Heart left ventricle (tissue), 16 donors: ENCODE results near the gene IFI27L1. TPM values are rescaled to one million over a fixed set of nuclear protein-coding genes. Genes with fewer than 3 reads are reported as not detected.

Experiments
- ATAC-seq, 4 donors: fragments of 200-7000 bp; cut with Tn5 transposase; one replicate each; pipeline ENCODE4 v1.9.1; 2020 to 2022; ENCODE audit warnings: moderate library complexity in 4 of 4, mild to moderate bottlenecking in 3 of 4, moderate number of reproducible peaks in 1 of 4
- DNase-seq, 5 donors: peaks; one replicate each; pipeline ENCODE4 v3.0.0-alpha.2; 2020
- H3K27ac ChIP-seq, 12 donors: fragments of 200-600 bp; sonication (generic) in 4 of 12; one replicate each; pipeline versions ENCODE4 v1.5.0 to v1.8.0; 2016 to 2022; ENCODE audit warnings: mild to moderate bottlenecking in 2 of 12
- H3K27me3 ChIP-seq, 9 donors: fragments of 200-600 bp; sonication (generic) in 2 of 9; one replicate each; pipeline versions ENCODE4 v1.5.1 to v1.8.0; 2016 to 2022; ENCODE audit warnings: mild to moderate bottlenecking in 3 of 9
- H3K36me3 ChIP-seq, 9 donors: fragments of 200-600 bp; sonication (generic) in 2 of 9; one replicate each; pipeline versions ENCODE4 v1.5.0 to v1.8.0; 2018 to 2022; ENCODE audit warnings: mild to moderate bottlenecking in 2 of 9
- H3K4me1 ChIP-seq, 12 donors: fragments of 200-600 bp; sonication (generic) in 4 of 12; one replicate each; pipeline versions ENCODE4 v1.5.0 to v1.8.0; 2016 to 2022; ENCODE audit warnings: mild to moderate bottlenecking in 3 of 12
- H3K4me3 ChIP-seq, 12 donors: fragments of 200-600 bp; sonication (generic) in 4 of 12; one replicate each; pipeline versions ENCODE4 v1.5.0 to v1.8.0; 2017 to 2022; ENCODE audit warnings: mild to moderate bottlenecking in 9 of 12, moderate library complexity in 4 of 12
- H3K9me3 ChIP-seq, 12 donors: fragments of 200-600 bp; sonication (generic) in 4 of 12; one replicate each; pipeline versions ENCODE4 v1.5.0 to v1.8.0; 2016 to 2022; ENCODE audit warnings: mild to moderate bottlenecking in 1 of 12
- POLR2A ChIP-seq, 2 donors: fragments of 450-650 bp; IDR thresholded peaks; one replicate each; pipeline ENCODE4 v1.6.1; 2017; ENCODE audit warnings: antibody characterized with exemption in 2 of 2, mild to moderate bottlenecking in 2 of 2, moderate library complexity in 2 of 2
- WGBS, 4 donors: extraction: QIAGEN DNeasy Blood & Tissue Kit in 2 of 4; methylation state at CpG; one replicate each; pipeline versions ENCODE4 v1.1.5 to v1.1.7; 2013 to 2018; 5-methylcytosine and 5-hydroxymethylcytosine counted together
- intact Hi-C, 10 donors: fragments of 100-400 bp; cut with DNase I; formaldehyde crosslinking; loops; one replicate each; pipeline versions ENCODE4 v1.11.1 to v1.14.2; 2022
- polyA plus RNA-seq, 2 donors: library from polyadenylated mRNA; stranded (reverse); fragments of 200-250 nt; gene quantifications; one replicate each; pipeline ENCODE4 v1.2.3, GENCODE V29; 2013
- total RNA-seq, 9 donors: library from RNA; depleted of rRNA in 2 of 9; stranded (reverse); fragments of >200 nt in 2 of 9; fragmentation: NEBNext Ultra II Directional in 3 of 9; extraction: Animal tissue kit (Norgen Biotek cat#: 25700) in 3 of 9; gene quantifications; one replicate each; pipeline versions ENCODE4 v1.1.0 to v1.2.4, GENCODE V29; 2016 to 2023
- TF ChIP-seq, protein P1 (sequence below), 12 donors: fragments of 200-600 bp; sonication (generic) in 4 of 12; IDR thresholded peaks; one replicate each; pipeline versions ENCODE4 v1.5.0 to v1.8.0; 2018 to 2022; ENCODE audit warnings: antibody characterized with exemption in 12 of 12, mild to moderate bottlenecking in 5 of 12
- donor health status: ischemic (EF 13 %, LVEDD 7.1; RV severe dilation, severe dysfunction).
- donor health status: healthy with polysubstance abuse.
- donor health status: DM: no; HTN: yes; CAD: no.
- donor health status: DM: no; HTN: no; CAD: no.
- donor health status: ischemic (EF 25% LVEDD 6.9; RV normal size, moderate dysfunction).
- donor health status: ischemic (EF 25% LVEDD 5.7; RV mildly dilated, moderate dysfunction).
- donor health status: healthy.
- donor health status: DM: yes; HTN: yes; CAD: no.
- donor health status: ischemic (EF 35%, LVEDD 5.7; RV mildly dilated, moderate dysfunction).
- donor health status: nonischemic (EF 11% LVEDD 7.7; RV severe dilation, severe dysfunction).
- donor health status: DM: yes; HTN: yes; CAD: no.
- donor health status: PGD.
- donor health status: ischemic (EF 29% LVEDD 5.4; RV normal size, mild dysfunction).
- donor health status: nonischemic (EF 23%, LVEDD 6.1; RV moderate dilation, normal function).

The IFI27L1 gene
- total and polyA plus RNA-seq, 11 donors = 8.9 to 45.0 (median 16.8) TPM

DNA sequence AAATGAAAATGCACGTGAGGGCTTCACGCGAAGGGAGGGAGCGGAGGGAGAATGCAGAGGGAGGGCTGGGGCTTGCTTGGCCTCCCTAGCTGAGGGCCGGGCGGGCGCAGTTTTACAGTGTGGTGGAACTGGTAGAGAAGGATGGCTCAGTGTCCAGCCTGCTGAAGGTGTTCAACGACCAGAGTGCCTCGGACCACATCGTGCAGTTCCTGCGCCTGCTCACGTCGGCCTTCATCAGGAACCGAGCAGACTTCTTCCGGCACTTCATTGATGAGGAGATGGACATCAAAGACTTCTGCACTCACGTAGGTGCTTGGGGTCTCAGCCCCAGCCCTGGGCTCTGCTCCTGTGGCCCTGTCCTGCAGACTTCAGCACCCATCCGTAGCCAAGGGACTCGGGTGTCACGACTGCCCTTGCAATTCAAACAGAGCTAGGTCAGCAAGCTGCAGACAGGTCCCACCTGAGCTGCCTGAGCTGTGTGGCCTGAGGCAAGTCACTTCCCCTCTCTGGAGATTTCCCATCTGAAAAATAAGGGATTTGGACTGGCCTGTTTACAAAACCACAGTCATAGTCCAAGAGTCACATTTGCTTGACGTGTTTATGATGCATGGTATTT is 36.5 kb upstream of the IFI27L1 start:
- H3K4me3 ChIP-seq = no peak overlapping the region
- TF ChIP-seq POLR2A (IDR thresholded peaks at IDR 0.05) = no peak
- TF ChIP-seq, protein P1, sequence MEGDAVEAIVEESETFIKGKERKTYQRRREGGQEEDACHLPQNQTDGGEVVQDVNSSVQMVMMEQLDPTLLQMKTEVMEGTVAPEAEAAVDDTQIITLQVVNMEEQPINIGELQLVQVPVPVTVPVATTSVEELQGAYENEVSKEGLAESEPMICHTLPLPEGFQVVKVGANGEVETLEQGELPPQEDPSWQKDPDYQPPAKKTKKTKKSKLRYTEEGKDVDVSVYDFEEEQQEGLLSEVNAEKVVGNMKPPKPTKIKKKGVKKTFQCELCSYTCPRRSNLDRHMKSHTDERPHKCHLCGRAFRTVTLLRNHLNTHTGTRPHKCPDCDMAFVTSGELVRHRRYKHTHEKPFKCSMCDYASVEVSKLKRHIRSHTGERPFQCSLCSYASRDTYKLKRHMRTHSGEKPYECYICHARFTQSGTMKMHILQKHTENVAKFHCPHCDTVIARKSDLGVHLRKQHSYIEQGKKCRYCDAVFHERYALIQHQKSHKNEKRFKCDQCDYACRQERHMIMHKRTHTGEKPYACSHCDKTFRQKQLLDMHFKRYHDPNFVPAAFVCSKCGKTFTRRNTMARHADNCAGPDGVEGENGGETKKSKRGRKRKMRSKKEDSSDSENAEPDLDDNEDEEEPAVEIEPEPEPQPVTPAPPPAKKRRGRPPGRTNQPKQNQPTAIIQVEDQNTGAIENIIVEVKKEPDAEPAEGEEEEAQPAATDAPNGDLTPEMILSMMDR (IDR thresholded peaks at IDR 0.05) = no peak
- no peak for ATAC-seq
- peaks cover 0 to 56% (median 50%) of the 10 kb centered on the region in 9 donors for H3K36me3 ChIP-seq
- WGBS, 4 donors = 91 to 94% (median 93%) methylated on average over 20 of the region's 20 CpGs
- DNase-seq = no peak
- peaks cover 0 to 29% (median 16%) of the 10 kb centered on the region in 12 donors for H3K4me1 ChIP-seq
- no peaks in the 10 kb centered on the region for H3K27me3 ChIP-seq
- no peaks in the 10 kb centered on the region for H3K9me3 ChIP-seq
- intact Hi-C loops = no loop called here
- no peak overlapping the region for H3K27ac ChIP-seq

DNA sequence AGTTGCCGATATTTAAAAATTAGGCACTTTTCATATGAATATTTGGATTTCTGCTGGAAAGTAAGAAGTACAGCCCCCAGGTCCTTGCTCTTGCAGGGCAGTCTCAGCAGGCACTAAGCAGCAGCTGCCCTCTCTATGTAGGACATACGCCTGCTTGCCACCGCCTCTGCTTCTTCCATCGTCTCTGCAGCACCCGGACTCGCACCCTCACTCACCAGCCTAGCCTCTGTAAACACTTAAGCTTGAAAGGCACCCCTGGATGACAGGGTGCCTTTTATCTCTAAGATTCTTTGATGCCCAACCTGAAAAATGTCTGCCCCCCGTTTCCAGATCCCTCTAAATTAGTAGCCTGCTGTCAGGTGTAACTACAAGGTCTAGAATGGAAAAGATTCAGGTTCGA is 36.0 kb upstream of the IFI27L1 start:
- TF ChIP-seq POLR2A (IDR thresholded peaks at IDR 0.05) = no peak
- TF ChIP-seq, protein P1 (IDR thresholded peaks at IDR 0.05) = no peak
- 94 to 97% (median 95%) methylated on average over 8 of the region's 8 CpGs for WGBS, 4 donors
- peaks cover 0 to 29% (median 16%) of the 10 kb centered on the region in 12 donors for H3K4me1 ChIP-seq
- peaks cover 0 to 62% (median 55%) of the 10 kb centered on the region in 9 donors for H3K36me3 ChIP-seq
- H3K27ac ChIP-seq = no peak overlapping the region
- H3K27me3 ChIP-seq = no peaks in the 10 kb centered on the region
- ATAC-seq = no peak
- no peak for DNase-seq
- no peaks in the 10 kb centered on the region for H3K9me3 ChIP-seq
- intact Hi-C loops = no loop called here
- H3K4me3 ChIP-seq = no peak overlapping the region

DNA sequence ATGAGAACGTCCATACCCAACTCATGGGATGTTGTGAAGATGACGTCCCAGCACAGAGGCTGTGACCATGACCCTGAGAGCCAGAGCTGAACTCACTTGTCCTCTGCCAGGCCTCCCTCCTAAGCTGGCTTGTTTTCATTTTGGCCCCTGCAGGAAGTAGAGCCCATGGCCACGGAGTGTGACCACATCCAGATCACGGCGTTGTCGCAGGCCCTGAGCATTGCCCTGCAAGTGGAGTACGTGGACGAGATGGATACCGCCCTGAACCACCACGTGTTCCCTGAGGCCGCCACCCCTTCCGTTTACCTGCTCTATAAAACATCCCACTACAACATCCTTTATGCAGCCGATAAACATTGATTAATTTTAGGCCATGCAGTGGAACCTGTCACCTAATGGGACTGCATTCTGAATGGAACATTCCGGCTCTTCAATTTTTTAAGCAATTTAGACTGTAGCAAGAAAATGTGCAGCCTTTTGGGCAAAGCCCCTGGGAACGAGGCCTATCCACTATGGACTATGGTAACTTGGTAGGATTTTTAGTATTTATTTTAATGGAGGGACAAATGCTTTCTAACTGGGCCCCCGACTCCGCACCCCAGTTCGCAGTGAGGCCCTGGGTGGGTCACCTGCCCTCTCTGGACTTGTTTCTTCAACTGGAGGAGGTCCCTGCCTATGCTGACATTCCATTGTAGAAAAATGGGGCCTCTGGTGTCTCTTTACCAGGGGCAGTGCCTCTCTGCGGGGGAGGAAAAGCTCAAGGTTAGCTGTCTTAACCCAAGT is 35.4 kb upstream of the IFI27L1 start:
- DNase-seq (peak in 2 of 5 donors; percentile 4 to 37), ATAC-seq (no peak)
- no peaks in the 10 kb centered on the region for H3K9me3 ChIP-seq
- H3K27ac ChIP-seq = no peak overlapping the region
- intact Hi-C loops = no loop called here
- WGBS, 4 donors = 92 to 94% (median 93%) methylated on average over 19 of the region's 19 CpGs
- no peak overlapping the region for H3K4me3 ChIP-seq
- H3K27me3 ChIP-seq = no peaks in the 10 kb centered on the region
- peaks cover 0 to 36% (median 21%) of the 10 kb centered on the region in 12 donors for H3K4me1 ChIP-seq
- TF ChIP-seq POLR2A (IDR thresholded peaks at IDR 0.05) = no peak
- H3K36me3 ChIP-seq = peaks cover 0 to 68% (median 61%) of the 10 kb centered on the region in 9 donors

DNA sequence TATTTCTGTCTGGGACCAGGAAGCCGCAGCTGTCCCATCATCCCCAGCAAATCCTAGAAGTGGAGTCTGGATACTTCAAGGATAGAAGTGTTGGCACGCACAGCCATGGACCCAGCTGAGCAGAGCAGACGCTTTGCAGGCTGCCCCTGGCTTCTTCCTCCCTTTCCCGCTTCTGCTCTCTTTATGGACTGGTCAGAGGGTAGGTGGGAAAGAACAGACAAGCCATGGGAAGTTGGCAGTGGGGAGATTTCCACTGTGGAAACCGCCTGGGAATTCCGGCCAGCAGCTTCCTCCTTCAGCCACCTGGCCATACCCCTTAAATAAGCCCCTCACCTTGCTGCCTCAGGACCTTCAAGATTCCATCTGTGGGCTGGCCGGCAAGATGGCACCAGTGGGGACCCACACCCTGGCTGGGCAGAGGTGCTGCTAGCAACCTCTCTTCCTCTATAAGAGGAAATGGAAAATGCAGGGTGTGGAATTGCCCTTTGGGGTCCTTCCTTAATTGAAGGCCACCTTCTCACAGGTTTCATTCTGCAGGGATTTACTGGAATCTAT is 34.3 kb upstream of the IFI27L1 start:
- H3K27me3 ChIP-seq = no peaks in the 10 kb centered on the region
- TF ChIP-seq, protein P1 (IDR thresholded peaks at IDR 0.05) = no peak
- no peak for TF ChIP-seq POLR2A (IDR thresholded peaks at IDR 0.05)
- peak in 1 of 5 donors; percentile 7 for DNase-seq

More for the DNA sequence above, 34.3 kb upstream of the IFI27L1 start:
- Histone ChIP-seq H3K9me3 (no peaks in the 10 kb centered on the region), H3K27ac (no peak overlapping the region), H3K4me3 (no peak overlapping the region), H3K4me1 (peaks cover 0 to 41% (median 27%) of the 10 kb centered on the region in 12 donors), H3K36me3 (peaks cover 0 to 78% (median 71%) of the 10 kb centered on the region in 9 donors)
- no peak for ATAC-seq
- WGBS, 4 donors = 76 to 91% (median 82%) methylated on average over 7 of the region's 7 CpGs
- intact Hi-C loops = no loop called here
